Measurements from ENCODE around the gene MMUT.

DNA sequence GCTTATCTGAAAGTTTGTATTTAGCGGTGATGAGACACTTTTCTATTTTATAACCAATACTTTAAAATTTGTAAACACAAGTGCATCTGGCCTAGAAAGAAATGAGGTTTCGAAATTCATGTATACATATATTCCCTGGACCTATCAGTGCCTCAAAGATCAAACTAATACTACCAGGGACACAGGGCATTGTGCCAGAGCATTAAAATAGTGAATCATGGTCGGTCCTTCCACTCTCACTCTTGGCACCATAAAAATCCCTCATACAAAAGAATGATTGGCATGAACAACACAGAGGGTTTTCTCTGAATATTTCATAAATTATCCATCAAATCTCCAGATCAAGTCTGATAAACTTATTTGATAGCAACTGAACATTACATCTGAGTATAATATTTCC is 62.0 kb downstream of the MMUT start:
- TF ChIP-seq, protein P1, sequence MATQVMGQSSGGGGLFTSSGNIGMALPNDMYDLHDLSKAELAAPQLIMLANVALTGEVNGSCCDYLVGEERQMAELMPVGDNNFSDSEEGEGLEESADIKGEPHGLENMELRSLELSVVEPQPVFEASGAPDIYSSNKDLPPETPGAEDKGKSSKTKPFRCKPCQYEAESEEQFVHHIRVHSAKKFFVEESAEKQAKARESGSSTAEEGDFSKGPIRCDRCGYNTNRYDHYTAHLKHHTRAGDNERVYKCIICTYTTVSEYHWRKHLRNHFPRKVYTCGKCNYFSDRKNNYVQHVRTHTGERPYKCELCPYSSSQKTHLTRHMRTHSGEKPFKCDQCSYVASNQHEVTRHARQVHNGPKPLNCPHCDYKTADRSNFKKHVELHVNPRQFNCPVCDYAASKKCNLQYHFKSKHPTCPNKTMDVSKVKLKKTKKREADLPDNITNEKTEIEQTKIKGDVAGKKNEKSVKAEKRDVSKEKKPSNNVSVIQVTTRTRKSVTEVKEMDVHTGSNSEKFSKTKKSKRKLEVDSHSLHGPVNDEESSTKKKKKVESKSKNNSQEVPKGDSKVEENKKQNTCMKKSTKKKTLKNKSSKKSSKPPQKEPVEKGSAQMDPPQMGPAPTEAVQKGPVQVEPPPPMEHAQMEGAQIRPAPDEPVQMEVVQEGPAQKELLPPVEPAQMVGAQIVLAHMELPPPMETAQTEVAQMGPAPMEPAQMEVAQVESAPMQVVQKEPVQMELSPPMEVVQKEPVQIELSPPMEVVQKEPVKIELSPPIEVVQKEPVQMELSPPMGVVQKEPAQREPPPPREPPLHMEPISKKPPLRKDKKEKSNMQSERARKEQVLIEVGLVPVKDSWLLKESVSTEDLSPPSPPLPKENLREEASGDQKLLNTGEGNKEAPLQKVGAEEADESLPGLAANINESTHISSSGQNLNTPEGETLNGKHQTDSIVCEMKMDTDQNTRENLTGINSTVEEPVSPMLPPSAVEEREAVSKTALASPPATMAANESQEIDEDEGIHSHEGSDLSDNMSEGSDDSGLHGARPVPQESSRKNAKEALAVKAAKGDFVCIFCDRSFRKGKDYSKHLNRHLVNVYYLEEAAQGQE (IDR thresholded peaks at IDR 0.05; ENCODE audit: insufficient read depth in 1 of 2, low read depth in 2 of 2, low read length in 1 of 2): no peak
- no peak for TF ChIP-seq TCF7L2 (IDR thresholded peaks at IDR 0.05; ENCODE audit: low read depth, low read length)
- TF ChIP-seq, protein P2, sequence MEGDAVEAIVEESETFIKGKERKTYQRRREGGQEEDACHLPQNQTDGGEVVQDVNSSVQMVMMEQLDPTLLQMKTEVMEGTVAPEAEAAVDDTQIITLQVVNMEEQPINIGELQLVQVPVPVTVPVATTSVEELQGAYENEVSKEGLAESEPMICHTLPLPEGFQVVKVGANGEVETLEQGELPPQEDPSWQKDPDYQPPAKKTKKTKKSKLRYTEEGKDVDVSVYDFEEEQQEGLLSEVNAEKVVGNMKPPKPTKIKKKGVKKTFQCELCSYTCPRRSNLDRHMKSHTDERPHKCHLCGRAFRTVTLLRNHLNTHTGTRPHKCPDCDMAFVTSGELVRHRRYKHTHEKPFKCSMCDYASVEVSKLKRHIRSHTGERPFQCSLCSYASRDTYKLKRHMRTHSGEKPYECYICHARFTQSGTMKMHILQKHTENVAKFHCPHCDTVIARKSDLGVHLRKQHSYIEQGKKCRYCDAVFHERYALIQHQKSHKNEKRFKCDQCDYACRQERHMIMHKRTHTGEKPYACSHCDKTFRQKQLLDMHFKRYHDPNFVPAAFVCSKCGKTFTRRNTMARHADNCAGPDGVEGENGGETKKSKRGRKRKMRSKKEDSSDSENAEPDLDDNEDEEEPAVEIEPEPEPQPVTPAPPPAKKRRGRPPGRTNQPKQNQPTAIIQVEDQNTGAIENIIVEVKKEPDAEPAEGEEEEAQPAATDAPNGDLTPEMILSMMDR (IDR thresholded peaks at IDR 0.05): no peak
